OCI-LY7 (cell line): ENCODE data around the gene DNM3. TPM values are rescaled to one million over a fixed set of nuclear protein-coding genes. Genes with fewer than 3 reads are reported as not detected.
A peak's percentile ranks its signal among the peaks of the same experiment; 100 is the strongest.
"Not testable (repeated sequence)": the region's sequence is repeated elsewhere in the genome, so short reads cannot be mapped to it uniquely, and the experiment has no call there.

Source experiments
- BruUV-seq: library from RNA; stranded (reverse); fragments of 400-500 nt; replicated peaks from 2 replicates; lab custom pipeline; 2021; lab: Mats Ljungman, UMichigan
- CTCF ChIA-PET: fragments of 300-600 bp; sonication (Branson Sonifier 250); formaldehyde crosslinking; loops from one replicate; lab custom pipeline; 2022; ENCODE audit warnings: antibody characterized with exemption; ENCODE audit not compliant: unreplicated experiment; lab: Charles Lee
- POLR2A ChIA-PET: fragments of 300-600 bp; sonication (Branson Sonifier 250); formaldehyde crosslinking; loops from one replicate; lab custom pipeline; 2022; ENCODE audit warnings: antibody characterized with exemption; lab: Charles Lee
- DNase-seq: peaks from one replicate; pipeline ENCODE4 v3.0.0-alpha.2; 2015; ENCODE audit warnings: low spot score
- H2AFZ ChIP-seq: fragments of 200-600 bp; sonication (generic), shearing (Covaris generic); 2 replicates; pipeline ENCODE4 v1.6.1; 2014; ENCODE audit warnings: mild to moderate bottlenecking, antibody characterized with exemption, low read length, moderate library complexity
- H3K27ac ChIP-seq: fragments of 200-600 bp; sonication (generic); 2 replicates; pipeline ENCODE4 v1.5.1; 2014; ENCODE audit warnings: mixed run types, low read depth, mild to moderate bottlenecking, moderate library complexity, low read length, inconsistent platforms; ENCODE audit not compliant: poor library complexity, severe bottlenecking
- H3K36me3 ChIP-seq: fragments of 200-600 bp; sonication (generic); 2 replicates; pipeline ENCODE4 v1.6.1; 2014; ENCODE audit warnings: mild to moderate bottlenecking, antibody characterized with exemption, low read length, moderate library complexity, mixed read lengths; ENCODE audit not compliant: insufficient read depth
- H3K4me1 ChIP-seq: fragments of 200-600 bp; sonication (generic); 2 replicates; pipeline ENCODE4 v1.5.1; 2014; ENCODE audit warnings: mild to moderate bottlenecking, low read length; ENCODE audit not compliant: insufficient read depth, poor library complexity, severe bottlenecking
- H3K4me2 ChIP-seq: fragments of 200-600 bp; sonication (generic); 2 replicates; pipeline ENCODE4 v1.6.1; 2014; ENCODE audit warnings: mild to moderate bottlenecking, low read length
- H3K4me3 ChIP-seq: fragments of 200-600 bp; sonication (generic); 2 replicates; pipeline ENCODE4 v1.5.1; 2014; ENCODE audit warnings: mild to moderate bottlenecking, low read depth, low read length; ENCODE audit not compliant: poor library complexity, severe bottlenecking
- H3K79me2 ChIP-seq: fragments of 200-600 bp; sonication (generic); 2 replicates; pipeline ENCODE4 v1.6.1; 2016; ENCODE audit warnings: low read depth, mild to moderate bottlenecking, low read length, moderate library complexity, mixed read lengths; ENCODE audit not compliant: insufficient read depth
- H3K9me2 ChIP-seq: fragments of 200-600 bp; sonication (generic); 2 replicates; pipeline ENCODE4 v1.6.1; 2016; ENCODE audit warnings: mild to moderate bottlenecking, low read length, mixed read lengths; ENCODE audit not compliant: insufficient read depth
- H3K9me3 ChIP-seq: fragments of 200-600 bp; sonication (generic); 2 replicates; pipeline ENCODE4 v1.6.1; 2014; ENCODE audit warnings: mild to moderate bottlenecking, mixed run types, low read length, mixed read lengths
- H4K20me1 ChIP-seq: fragments of 200-600 bp; sonication (generic); 2 replicates; pipeline ENCODE4 v1.6.1; 2014; ENCODE audit warnings: mild to moderate bottlenecking, antibody characterized with exemption, low read length, moderate library complexity, mixed read lengths; ENCODE audit not compliant: insufficient read depth
- EZH2phosphoT487 ChIP-seq: fragments of 200-600 bp; sonication (generic); IDR thresholded peaks from 2 replicates; pipeline ENCODE4 v1.6.1; 2018; ENCODE audit warnings: low read depth, borderline replicate concordance, mild to moderate bottlenecking, mixed run types, antibody characterized with exemption, low read length, moderate library complexity, mixed read lengths
- intact Hi-C: fragments of 100-400 bp; cut with micrococcal nuclease; formaldehyde crosslinking; loops from one replicate; pipeline ENCODE4 v1.10.0; 2022; ENCODE audit not compliant: unreplicated experiment
- total RNA-seq, 2 experiments: library from RNA; depleted of rRNA in 1 of 2; stranded (reverse); fragments of >200 nt in 1 of 2; shearing (Covaris generic) in 1 of 2; gene quantifications; 2 replicates each; pipeline ENCODE4 v1.2.3, GENCODE V29; 2014 to 2022
- TF ChIP-seq, protein P1 (sequence below): fragments of 200-600 bp; sonication (generic); conservative IDR thresholded peaks from 2 replicates; pipeline ENCODE4 v1.5.1; 2014; ENCODE audit warnings: mild to moderate bottlenecking, antibody characterized with exemption, low read length, moderate library complexity, mixed read lengths

The DNM3 gene
- total RNA-seq, 2 experiments from 2014 or later = 0.47 to 0.61 TPM

DNA sequence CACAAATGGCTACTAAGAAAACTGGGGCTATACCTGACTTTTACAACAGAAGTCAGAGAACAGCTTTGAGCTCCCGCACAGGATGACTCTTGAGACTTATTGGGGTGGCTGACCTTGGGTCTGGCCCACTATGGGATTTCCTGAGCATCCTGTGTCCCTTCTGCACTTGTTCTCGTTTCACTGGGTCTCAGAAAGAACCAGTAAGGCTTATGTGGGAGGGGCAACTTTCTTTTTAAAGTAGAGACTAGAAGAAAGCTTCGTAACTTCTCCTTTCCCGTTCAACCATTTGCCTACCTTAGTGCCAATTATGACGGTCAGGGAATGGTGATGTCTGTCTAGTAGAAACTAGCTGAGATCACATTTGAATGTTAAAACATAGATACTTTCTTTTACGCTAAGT lies 519.7 kb downstream of the DNM3 start:
- no peaks in the 10 kb centered on the region for H3K79me2 ChIP-seq
- ChIA-PET POLR2A (interaction anchor here (0.6 to 5.8 kb wide), 9 partner anchors 13 to 182 kb away, joined by 3 to 34 read pairs (median 5); no protein-coding TSS in a partner anchor), CTCF (no interaction called here)
- H3K4me2 ChIP-seq = peak overlapping the region; percentile 22; the same call in 1 of the 2 replicates
- no peak overlapping the region for H3K4me3 ChIP-seq
- intact Hi-C loops = no loop called here
- no TSS peak for BruUV-seq
- H3K9me2 ChIP-seq = no peaks in the 10 kb centered on the region
- no peaks in the 10 kb centered on the region for H4K20me1 ChIP-seq
- no peaks in the 10 kb centered on the region for H3K9me3 ChIP-seq
- no peak for DNase-seq
- TF ChIP-seq, protein P1, sequence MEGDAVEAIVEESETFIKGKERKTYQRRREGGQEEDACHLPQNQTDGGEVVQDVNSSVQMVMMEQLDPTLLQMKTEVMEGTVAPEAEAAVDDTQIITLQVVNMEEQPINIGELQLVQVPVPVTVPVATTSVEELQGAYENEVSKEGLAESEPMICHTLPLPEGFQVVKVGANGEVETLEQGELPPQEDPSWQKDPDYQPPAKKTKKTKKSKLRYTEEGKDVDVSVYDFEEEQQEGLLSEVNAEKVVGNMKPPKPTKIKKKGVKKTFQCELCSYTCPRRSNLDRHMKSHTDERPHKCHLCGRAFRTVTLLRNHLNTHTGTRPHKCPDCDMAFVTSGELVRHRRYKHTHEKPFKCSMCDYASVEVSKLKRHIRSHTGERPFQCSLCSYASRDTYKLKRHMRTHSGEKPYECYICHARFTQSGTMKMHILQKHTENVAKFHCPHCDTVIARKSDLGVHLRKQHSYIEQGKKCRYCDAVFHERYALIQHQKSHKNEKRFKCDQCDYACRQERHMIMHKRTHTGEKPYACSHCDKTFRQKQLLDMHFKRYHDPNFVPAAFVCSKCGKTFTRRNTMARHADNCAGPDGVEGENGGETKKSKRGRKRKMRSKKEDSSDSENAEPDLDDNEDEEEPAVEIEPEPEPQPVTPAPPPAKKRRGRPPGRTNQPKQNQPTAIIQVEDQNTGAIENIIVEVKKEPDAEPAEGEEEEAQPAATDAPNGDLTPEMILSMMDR = no peak
- TF ChIP-seq EZH2phosphoT487 = no peak
- H3K27ac ChIP-seq = no peak overlapping the region
- H2AFZ ChIP-seq = peak overlapping the region; percentile 62
- H3K36me3 ChIP-seq = no peaks in the 10 kb centered on the region
- peaks cover 36% of the 10 kb centered on the region for H3K4me1 ChIP-seq

DNA sequence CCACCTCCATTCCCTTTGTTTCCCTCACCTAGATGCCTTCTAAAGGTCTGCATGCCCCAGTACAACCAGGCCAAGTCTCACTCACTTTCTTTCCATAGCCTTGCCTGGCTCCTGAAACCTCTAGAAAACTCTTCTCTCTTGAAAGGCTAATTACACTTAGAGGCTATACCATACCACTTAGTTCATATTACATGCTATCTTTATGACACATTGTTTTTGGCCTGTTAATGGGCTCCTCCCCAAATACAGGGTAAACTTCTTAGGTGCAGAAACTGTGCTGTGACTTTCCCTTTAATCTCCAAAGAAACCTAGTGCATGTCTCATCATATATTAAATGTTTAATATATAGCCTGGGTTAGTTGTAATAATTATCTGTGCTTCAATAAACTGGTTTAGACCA lies 522.6 kb downstream of the DNM3 start:
- TF ChIP-seq, protein P1 = no peak
- TF ChIP-seq EZH2phosphoT487 = no peak
- Histone ChIP-seq H3K4me3 (no peak overlapping the region), H3K4me2 (no peak overlapping the region), H3K79me2 (no peaks in the 10 kb centered on the region), H3K9me2 (no peaks in the 10 kb centered on the region), H3K27ac (no peak overlapping the region), H3K4me1 (peaks cover 23% of the 10 kb centered on the region), H3K36me3 (no peaks in the 10 kb centered on the region), H3K9me3 (peaks cover 12% of the 10 kb centered on the region; the same call in 1 of the 2 replicates), H4K20me1 (no peaks in the 10 kb centered on the region), H2AFZ (no peak overlapping the region)
- ChIA-PET POLR2A (no interaction called here), CTCF (no interaction called here)
- BruUV-seq = no TSS peak
- DNase-seq = no peak
- intact Hi-C loops = no loop called here

DNA sequence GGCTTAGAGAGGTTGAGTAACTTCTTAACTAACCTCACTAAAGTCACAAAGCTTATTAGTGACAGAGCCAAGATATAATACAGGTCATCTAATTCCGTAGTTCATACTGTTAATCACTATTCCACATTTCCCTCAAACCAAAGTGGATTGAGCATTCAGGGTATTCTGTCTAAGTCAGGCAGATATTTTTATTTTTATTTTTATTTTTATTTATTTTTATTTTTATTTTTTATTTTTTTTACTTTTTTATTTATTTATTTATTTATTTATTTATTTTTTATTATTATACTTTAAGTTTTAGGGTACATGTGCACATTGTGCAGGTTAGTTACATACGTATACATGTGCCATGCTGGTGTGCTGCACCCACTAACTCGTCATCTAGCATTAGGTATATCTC lies 530.3 kb downstream of the DNM3 start:
- H3K27ac ChIP-seq, H3K9me3 ChIP-seq, H3K4me1 ChIP-seq, H3K4me3 ChIP-seq, DNase-seq, CTCF ChIA-PET, H4K20me1 ChIP-seq, H2AFZ ChIP-seq, H3K36me3 ChIP-seq, intact Hi-C loops, H3K4me2 ChIP-seq, BruUV-seq, H3K79me2 ChIP-seq, H3K9me2 ChIP-seq: not testable (repeated sequence)
- POLR2A ChIA-PET = interaction anchor here (1.0 to 1.5 kb wide), 2 partner anchors 12 to 13 kb away, joined by 3 to 6 read pairs; no protein-coding TSS in a partner anchor
